Stimulated activated CD4-positive, alpha-beta T cell treated with anti-CD3 and anti-CD28 coated beads, TNF-alpha, amount 100 ng/mL, for 24 hours (primary cell): ENCODE measurements around the gene PRKRA.
"Not testable (repeated sequence)": the region's sequence is repeated elsewhere in the genome, so short reads cannot be mapped to it uniquely, and the experiment has no call there.

Experiments used
- DNase-seq, 3 experiments: peaks; one replicate each; pipeline ENCODE4 v3.0.0-alpha.2; 2020; ENCODE audit warnings: low read depth in 3 of 3

The PRKRA gene

GRCh38 chr2:178457390-178457886, 6.5 kb upstream of the PRKRA start:
- no peak for DNase-seq

GRCh38 chr2:178455947-178456346, 5.0 kb upstream of the PRKRA start:
- no peak for DNase-seq

- DNase-seq, result no peak
Measured at GRCh38 chr2:178452870-178453269, 1.9 kb upstream of the PRKRA start.

DNA sequence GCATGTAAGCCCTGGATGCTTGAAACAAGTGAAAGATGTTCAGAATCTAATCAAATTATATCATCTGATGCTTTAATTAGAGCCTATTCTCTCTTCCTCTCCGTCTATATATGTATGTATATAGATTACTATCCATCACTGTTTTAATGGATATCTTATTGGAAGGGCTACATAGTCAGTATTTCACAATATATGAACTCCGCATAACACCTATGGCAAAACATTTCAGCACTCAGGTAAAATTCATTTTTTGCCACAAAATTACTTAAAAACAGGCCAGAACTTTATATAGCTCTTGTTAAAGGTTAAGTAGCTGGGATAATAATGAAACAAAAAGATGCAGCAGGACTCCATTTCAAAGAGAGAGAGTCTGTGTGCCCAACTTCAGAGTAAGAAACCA, 1.4 kb upstream of the PRKRA start:
- no peak for DNase-seq

- DNase-seq, result no peak
Measured at GRCh38 chr2:178450524-178450773, 526 bp downstream of the PRKRA start.

- DNase-seq, result peak in 1 of 3 experiments; percentile 46
Measured at GRCh38 chr2:178449700-178450523, 1.1 kb downstream of the PRKRA start.

DNA sequence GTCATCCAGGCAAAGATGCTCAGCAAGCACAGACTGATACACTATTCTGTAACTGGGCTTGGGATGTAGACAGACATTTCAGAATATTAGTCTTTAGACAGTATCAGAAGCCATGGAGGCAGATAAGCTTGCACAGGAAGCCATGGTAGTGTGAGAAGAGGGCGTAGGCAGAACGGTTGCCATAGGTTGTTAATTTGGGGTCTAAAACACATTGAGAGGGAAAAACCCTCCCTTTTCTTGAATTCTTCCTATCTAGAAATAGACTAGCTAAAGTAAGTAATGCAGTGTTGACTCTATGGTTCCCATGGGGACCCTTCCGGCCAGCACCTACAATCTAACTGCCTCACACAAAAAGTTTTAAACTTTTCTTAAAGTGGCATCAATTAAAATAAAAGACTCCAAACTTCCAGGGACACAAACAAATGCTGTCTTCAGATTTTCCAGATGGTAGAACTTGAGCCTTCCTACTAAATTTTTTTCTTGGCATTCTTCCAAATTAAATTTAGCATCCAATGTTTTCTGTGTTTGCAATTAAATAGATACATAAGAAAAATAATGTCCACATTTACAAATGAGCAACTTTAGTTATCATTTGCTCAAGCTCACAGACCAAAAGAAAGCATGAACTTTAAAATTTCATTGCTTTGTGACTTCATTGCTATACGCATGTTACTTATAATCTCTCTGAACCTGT, 1.9 kb downstream of the PRKRA start:
- no peak for DNase-seq

DNA sequence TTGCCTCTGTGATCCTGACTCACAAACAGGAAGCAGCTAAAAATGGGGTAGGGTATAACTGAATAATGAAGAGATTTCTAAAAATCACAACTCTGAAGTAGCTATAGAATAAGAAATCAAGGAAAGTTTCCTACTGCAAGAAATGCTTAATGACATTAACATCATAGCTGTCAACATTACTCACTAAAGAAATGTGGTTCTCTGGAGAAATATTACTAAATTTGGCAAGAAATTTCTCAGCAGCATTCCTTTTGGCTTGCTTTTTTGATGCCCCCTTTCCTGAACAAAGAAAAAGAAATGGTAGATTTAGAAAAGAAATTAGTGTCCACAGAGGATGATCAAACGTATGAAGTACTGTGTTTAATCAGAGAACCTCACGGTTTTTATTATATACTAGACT, 9.5 kb downstream of the PRKRA start:
- no peak for DNase-seq

DNA sequence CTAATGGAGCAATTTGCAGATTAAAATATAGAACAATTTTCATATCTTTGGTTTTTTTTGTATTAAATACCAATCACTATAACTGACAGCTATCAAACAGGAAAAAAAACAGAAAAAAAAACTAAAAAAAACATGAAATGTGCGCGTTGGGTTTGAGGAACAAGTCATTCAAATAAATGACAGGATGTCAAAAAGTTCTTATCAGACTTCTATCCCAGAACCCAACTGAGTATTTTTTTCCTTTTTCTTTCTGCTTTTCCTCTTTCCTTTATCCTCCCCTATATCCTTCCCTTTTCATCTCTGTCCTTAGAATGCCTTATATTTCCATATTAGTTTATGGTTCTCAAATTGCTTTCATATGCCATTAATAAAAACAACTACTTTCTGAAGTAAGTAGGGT, 14.3 kb downstream of the PRKRA start:
- no peak for DNase-seq

DNA sequence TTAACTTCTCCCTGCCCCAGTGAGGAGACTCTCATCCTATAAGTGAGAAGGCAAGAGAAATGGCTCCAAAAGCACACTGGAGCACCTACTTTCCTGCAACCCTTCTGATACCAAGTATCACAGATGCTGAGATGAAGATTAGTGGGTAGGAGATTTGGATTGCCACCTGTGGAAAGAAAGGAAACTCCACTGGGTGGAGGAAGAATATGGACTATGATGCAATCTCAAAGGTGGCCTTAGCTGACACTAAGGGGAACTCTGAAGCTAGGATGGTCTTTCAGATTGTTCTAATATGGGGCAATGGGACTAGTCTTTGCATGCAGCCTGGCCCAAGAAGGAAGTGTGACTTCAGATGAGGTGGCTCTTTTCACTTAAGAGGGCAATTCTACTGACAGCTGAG, 21.6 kb downstream of the PRKRA start:
- DNase-seq, result no peak

DNA sequence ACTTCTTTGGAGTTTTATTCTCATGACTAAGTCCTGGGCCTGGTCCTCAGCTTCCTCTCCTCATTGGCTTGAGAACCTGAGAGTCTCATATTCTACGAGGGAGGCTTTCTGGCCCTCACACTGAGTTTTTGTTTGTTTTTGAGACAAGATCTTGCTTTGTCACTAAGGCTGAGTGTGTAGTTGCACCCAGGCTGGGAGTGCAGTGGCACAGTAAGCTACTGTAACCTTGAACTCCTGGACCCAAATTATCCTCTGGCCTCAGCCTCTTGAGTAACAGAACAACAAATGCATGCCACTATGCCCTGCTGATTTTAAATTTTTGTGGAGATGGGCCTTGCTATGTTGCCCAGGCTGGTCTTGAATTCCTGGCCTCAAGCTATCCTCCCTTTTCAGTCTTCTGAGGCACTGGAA, 22.6 kb downstream of the PRKRA start:
- DNase-seq, result no peak

DNA sequence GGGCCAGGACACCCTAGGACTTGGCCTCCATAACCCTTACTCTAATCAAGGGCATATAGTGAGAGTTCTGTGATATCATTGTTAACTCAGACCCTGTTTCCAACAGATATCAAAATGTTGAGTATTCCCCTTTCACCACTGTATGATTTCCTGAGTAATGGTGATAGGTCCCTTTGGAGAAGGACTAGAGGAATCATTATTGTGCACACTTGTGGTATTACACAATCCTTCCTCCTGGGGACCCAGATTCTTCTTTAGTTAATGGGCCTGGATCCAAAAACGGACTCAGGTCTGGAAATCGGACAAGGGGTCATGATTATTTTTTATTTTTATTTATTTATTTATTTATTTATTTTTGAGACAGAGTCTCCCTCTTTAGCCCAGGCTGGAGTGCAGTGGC, 23.5 kb downstream of the PRKRA start:
- no peak for DNase-seq

DNA sequence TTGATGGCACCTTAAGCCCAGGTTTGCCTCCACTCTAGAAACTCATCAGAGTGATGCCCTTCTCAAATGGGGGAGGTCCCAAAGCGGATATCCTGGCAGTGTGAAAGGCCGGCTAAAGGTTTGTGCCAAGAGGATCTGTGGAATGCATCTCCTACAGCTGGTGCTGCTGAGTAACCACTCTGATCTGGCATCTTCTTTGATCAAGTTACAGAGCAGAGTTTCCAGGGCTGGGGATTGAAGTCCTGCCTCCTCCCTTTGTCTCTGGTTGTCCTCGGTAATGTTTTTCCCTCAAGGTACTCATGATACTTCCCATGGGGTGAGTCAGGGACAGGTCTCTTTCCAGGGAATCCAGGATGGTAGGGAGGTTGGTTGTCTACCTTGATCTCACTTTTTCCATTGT, 24.6 kb downstream of the PRKRA start:
- DNase-seq, result no peak

DNA sequence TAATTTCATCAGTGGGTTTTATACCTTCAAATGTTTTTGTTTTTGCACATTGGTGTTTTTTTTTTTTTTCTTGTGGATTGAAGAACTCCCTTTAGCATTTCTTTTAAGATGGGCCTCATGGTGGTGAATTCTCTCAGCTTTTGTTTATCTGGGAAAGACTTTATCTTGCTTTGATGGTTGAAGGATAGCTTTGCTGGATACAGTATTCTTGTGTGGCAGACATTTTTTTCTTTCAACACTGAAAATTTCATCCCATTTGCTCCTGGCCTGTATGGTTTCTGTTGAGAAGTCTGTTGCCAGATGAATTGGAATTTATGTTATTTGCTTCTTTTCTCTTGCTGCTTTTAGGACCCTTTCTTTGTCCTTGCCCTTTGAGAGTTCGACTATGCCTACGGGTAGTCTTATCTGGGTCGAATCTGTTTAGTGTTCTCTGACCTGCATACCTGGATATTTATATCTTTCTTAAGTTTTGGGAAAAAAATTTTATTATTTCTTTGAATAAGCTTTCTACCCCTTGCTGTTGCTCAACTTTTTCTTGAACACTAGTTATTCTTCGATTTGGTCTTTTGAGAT, 25.6 kb downstream of the PRKRA start:
- DNase-seq, result no peak

DNA sequence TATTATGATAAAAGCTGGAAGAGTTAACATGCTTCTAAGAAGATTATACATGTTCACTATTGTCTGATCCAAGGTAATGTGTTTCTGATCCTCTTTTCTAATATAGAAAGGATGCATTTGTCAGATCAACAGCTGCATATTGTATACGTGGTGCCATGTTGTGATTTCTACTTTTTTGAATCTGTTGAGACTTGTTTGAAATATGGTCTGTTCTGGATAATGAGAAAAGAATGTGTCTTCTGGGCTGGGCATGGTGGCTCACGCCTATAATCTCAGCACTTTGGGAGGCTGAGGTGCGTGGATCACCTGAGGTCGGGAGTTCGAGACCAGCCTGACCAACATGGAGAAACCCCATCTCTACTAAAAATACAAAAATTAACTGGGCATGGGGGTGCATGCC, 27.2 kb downstream of the PRKRA start:
- not testable (repeated sequence) for DNase-seq

DNA sequence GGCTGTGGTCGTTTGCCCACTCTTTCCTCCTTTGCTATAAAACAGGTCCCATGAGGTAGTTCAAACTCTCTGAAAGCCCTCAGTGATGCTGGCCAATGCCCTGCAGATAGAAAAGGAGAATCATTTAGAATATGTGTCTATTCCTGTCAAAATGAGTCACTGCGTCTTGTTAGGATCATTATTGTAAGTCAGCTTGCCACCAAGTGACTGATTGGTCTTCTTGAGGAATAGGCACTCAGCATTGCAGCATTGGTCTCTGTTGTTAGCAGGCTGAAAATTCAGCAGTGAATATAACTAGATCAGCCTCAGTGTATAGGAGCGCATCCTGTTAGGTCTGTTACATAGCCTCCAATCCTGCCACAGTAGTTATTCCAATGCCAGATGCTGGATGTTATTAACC, 28.9 kb downstream of the PRKRA start:
- no peak for DNase-seq

DNA sequence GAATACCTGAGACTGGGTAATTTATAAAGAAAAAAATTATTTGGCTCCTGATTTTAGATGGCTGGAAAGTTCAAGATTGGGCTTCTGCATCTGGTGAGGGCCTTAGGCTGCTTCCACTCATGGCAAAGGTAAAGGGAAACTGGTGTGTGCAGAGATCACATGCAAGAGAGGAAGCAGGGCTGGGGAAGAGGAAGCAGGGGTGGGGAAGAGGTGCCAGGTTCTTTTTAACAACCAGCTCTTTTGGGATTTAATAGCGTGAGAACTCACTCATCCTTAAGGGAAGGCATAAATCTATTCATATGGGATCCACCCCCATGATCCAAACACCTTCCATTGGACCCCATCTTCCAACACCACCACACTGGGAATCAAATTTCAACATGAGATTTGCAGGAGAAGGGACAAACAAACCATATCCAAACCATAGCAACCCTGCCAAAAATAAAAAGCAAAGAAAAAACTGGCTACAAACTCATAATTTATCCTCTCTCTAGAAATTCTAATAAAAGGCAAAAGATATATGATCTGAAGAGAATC, 30.4 kb downstream of the PRKRA start:
- no peak for DNase-seq

GRCh38 chr2:178419123-178419522, 31.9 kb downstream of the PRKRA start:
- DNase-seq, result no peak

DNA sequence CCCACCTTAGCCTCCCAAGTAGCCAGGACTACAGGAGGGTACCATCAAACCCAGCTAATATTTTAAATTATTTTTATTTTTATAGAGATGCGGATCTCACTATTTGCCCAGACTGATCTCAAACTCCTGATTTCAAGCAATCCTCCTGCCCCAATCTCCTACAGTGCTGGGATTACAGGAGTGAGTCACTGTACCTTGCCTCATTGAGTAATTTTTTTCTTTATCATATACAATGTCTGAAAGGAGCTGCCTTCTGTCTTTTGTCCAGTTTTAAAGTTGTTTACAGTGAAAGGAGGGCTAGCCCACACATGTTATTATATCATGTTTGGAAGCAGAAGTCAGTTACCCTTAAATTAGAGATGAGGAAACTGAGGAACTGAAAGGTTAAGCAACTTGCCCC, 32.5 kb downstream of the PRKRA start:
- no peak for DNase-seq

DNA sequence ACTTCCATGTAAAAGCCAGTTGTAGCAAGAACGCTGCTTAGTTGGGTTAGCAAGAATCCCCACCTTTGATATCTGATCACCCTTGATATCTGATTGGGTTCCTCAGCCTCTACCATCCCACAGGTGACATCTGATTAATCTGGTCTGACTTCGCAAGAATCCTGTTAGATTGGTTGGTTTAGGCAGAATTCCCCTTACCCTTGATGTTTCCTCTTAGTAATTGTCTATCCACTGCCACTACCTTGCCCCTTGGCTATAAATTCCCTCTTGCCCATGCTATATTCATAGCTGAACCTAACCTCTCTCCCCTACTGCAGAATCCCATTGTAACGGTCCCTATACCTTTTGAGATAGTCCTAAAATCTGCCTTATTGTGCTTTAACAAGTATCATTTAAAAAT, 33.1 kb downstream of the PRKRA start:
- no peak for DNase-seq

DNA sequence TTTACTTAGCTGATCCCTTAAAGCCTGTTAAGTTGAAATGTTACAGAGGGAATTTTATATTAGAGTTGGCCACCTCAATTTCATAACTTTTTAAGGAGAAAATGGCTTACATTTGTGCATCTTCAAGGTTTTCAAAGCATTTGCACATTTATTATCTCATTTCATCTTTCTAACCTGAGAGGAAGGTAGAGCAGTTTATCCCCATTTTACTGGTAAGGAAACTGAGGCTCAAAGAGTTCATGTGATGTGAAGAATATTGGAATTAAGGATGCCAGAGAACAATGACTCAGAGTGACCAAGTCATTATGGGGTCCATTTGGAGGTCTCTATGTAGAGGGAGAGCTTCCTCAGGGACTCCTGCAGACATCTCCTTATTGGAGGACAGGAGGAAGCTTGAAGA, 35.0 kb downstream of the PRKRA start:
- no peak for DNase-seq

GRCh38 chr2:178414266-178415247, 36.4 kb downstream of the PRKRA start:
- peak; percentile 54 to 80 (median 58) for DNase-seq
